Epidermal melanocyte (primary cell): ENCODE data around the gene C1QTNF12.
A peak's percentile ranks its signal among the peaks of the same experiment; 100 is the strongest.
"Not testable (repeated sequence)": the region's sequence is repeated elsewhere in the genome, so short reads cannot be mapped to it uniquely, and the experiment has no call there.

ENCODE experiments used
- DNase-seq: peaks from one replicate; pipeline ENCODE4 v3.0.0; 2011; ENCODE audit warnings: low spot score; ENCODE audit not compliant: insufficient read length

C1QTNF12 gene

GRCh38 chr1:1199961-1200875, 46.3 kb downstream of the C1QTNF12 start:
- no peak for DNase-seq

- DNase-seq: no peak
Observed at GRCh38 chr1:1199141-1199960, 47.2 kb downstream of the C1QTNF12 start.

DNA sequence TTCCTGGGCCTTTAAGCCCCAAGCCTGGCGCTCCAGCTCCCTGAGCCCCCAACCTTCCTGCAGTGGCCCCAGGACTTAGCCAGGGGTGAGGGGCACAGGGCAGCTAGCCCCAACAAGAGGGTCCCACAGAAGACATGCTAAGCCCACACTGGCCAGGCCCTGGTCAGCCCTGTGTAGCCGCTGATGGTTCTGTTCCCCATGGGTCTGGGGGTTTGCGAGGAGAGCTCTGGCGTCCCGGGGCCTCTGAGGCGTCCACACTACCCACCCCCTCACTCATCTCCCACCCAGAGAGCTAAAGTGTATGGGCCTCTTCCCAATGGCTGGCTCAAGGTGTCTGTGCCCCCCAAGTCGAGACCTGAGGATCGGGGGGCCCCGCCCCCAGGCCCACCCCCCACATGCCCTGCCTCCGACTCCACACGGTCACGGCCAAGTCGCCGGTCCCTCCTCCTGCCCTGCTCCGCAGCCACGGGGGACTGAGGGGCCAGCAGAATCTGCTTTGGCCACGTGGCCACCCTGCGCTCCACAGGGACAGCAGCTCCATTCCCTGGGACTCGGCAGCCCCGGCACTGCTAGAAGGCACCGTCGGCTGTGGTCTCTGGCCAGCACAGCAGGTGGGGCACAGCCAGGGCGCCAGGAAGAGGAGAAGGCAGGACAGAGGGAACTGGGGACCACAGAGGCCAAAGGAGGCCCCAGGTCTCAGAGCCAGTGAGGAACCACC, 47.9 kb downstream of the C1QTNF12 start:
- no peak for DNase-seq

GRCh38 chr1:1197551-1198422, 48.7 kb downstream of the C1QTNF12 start:
- peak; percentile 2 for DNase-seq

DNA sequence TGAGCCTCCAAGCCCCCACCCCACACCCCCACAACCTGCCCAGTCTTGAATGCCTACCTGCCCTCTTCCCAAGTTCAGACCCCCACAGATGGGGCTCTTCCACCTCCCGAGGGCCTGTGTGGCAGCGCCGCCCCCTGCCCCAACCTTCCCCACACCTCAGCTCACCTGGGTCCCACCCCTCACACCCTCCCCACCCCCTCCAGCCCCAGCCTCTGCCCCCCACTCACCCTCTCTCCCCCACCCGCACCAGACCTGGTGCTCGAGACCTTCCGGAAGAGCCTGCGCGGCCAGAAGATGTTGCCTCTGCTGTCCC, 49.4 kb downstream of the C1QTNF12 start:
- peak; percentile 11 for DNase-seq

- peak; percentile 8 for DNase-seq
Observed at GRCh38 chr1:1196431-1197187, 49.9 kb downstream of the C1QTNF12 start.

- DNase-seq: not testable (repeated sequence)
Observed at GRCh38 chr1:1195726-1196125, 50.8 kb downstream of the C1QTNF12 start.

- DNase-seq: no peak
Observed at GRCh38 chr1:1194723-1195122, 51.8 kb downstream of the C1QTNF12 start.
